ENCODE results near the gene MAGI2. TPM values are rescaled to one million over a fixed set of nuclear protein-coding genes. Genes with fewer than 3 reads are reported as not detected.
"Not testable (repeated sequence)": the region's sequence is repeated elsewhere in the genome, so short reads cannot be mapped to it uniquely, and the experiment has no call there.

MAGI2 gene
- total RNA-seq, 1 donor from 2014 or later, result 0.38 TPM

DNA sequence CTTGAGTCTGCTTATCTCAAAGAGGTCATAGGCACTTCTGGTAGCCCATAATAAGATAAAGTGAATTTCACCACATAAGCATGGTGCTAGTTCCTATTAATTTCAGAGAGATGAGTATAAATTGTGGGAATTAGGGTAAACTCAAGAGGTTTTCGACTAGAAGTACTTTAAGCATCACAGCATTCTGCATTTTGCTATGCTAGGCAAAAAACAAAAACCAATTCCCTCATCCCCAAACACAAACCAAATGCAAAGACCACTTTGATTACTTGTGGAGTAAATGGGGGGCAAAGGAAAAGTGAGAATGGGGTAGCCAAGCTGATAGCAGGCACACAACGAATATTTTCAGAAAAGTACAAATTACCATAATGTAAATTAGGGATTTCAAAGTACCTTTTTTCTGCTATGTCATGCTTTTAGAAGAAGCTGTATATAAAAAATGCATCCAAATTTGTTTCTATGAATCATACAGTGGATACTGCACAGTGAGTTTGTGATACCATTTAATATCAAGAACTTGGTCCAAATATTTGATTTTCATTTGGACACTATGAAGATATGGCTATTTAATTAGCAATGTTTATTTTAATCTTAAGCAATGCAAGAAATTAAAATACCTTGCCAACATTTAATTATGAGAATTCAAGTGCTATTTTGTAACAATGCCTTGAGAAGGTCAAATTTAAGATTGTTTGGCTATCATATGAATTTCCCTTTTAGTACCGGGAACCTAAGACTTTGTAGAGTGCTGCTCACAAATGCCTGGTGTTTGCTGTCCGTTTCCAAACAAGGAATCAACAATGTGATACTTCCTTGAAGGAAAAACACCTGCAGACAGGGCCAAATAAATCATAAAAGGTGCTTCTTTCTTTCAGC, 1199.4 kb downstream of the MAGI2 start:
- Mint-ChIP-seq H3K4me1 (no peaks in the 10 kb centered on the region), H3K9me3 (peaks cover 2% of the 10 kb centered on the region), H3K4me3 (no peak overlapping the region), H3K27me3 (no peaks in the 10 kb centered on the region), H3K27ac (no peak overlapping the region), H3K36me3 (ENCODE audit: low read depth) (no peaks in the 10 kb centered on the region)
- intact Hi-C loops (cut with micrococcal nuclease), result no loop called here
- TF ChIP-seq, protein P1, sequence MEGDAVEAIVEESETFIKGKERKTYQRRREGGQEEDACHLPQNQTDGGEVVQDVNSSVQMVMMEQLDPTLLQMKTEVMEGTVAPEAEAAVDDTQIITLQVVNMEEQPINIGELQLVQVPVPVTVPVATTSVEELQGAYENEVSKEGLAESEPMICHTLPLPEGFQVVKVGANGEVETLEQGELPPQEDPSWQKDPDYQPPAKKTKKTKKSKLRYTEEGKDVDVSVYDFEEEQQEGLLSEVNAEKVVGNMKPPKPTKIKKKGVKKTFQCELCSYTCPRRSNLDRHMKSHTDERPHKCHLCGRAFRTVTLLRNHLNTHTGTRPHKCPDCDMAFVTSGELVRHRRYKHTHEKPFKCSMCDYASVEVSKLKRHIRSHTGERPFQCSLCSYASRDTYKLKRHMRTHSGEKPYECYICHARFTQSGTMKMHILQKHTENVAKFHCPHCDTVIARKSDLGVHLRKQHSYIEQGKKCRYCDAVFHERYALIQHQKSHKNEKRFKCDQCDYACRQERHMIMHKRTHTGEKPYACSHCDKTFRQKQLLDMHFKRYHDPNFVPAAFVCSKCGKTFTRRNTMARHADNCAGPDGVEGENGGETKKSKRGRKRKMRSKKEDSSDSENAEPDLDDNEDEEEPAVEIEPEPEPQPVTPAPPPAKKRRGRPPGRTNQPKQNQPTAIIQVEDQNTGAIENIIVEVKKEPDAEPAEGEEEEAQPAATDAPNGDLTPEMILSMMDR (IDR thresholded peaks at IDR 0.05), result no peak
- DNase-seq (no peak), ATAC-seq (ENCODE audit: low read depth) (no peak)
- CTCF ChIA-PET, result no interaction called here
- POLR2A ChIA-PET, result no interaction called here

DNA sequence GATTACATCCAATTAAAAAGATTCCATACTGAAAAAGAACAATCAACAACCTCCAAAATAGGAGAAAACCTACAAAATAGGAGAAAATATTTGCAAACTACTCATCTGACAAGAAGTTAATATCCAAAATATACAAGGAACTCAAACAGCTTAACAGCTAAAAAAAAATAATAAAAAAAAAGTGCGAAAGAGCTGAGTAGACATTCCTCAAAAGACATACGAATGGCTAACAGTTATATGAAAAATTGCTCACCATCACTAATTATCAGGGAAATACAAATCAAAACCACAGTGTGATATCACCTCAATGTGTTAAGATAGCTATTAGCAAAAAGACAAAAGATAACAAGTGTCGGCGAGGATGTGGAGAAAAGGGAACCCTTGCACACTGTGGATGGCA, 1204.6 kb downstream of the MAGI2 start:
- CTCF ChIA-PET, result no interaction called here
- intact Hi-C loops (cut with micrococcal nuclease), result no loop called here
- Mint-ChIP-seq H3K9me3 (peaks cover 15% of the 10 kb centered on the region), H3K4me3 (no peak overlapping the region), H3K27ac (no peak overlapping the region), H3K27me3 (no peaks in the 10 kb centered on the region), H3K4me1 (no peaks in the 10 kb centered on the region), H3K36me3 (ENCODE audit: low read depth) (no peaks in the 10 kb centered on the region)
- TF ChIP-seq, protein P1 (IDR thresholded peaks at IDR 0.05), result no peak
- POLR2A ChIA-PET, result no interaction called here
- no peak for DNase-seq
- ATAC-seq (ENCODE audit: low read depth), result no peak

DNA sequence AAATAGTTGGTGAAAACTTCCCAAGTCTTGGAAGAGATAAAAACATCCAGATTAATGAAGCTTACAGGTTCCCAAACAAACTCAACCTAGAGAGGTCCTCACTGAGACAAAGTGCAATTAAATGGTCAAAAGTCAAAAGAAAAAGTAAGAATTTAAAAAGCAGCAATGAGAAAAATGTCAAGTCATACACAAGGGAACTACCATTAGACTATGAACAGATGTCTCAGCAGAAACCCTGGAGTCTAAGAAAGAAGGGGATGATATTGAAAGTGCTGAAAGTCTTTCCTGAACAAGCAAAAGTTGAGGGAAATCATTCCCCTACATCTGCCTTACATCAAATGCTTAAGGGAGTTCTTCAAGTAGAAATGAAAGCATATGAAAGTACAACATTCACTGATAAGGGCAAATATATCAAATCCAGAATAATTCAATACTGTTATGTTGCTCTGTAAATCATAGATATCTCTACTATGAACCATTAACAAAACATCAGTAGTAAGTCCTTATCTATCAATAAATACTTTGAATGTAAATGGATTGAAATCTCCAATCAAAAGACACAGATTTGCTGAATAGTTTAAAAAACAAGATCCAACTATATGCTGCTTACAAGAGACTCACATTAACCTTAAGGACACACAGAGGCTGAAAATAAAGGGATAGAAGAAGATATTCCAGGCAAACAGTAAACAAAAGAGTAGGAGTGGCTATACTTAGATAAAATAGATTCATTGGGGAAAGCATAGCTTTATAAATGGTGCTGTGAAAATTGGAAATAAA, 1205.4 kb downstream of the MAGI2 start:
- ChIA-PET CTCF (no interaction called here), POLR2A (no interaction called here)
- H3K27me3 Mint-ChIP-seq, result no peaks in the 10 kb centered on the region
- ATAC-seq (ENCODE audit: low read depth), result no peak
- H3K4me1 Mint-ChIP-seq, result no peaks in the 10 kb centered on the region
- peaks cover 15% of the 10 kb centered on the region for H3K9me3 Mint-ChIP-seq
- TF ChIP-seq, protein P1 (IDR thresholded peaks at IDR 0.05), result no peak
- H3K27ac Mint-ChIP-seq, result no peak overlapping the region
- intact Hi-C loops (cut with micrococcal nuclease), result no loop called here
- no peaks in the 10 kb centered on the region for H3K36me3 Mint-ChIP-seq (ENCODE audit: low read depth)
- H3K4me3 Mint-ChIP-seq, result no peak overlapping the region
- no peak for DNase-seq

DNA sequence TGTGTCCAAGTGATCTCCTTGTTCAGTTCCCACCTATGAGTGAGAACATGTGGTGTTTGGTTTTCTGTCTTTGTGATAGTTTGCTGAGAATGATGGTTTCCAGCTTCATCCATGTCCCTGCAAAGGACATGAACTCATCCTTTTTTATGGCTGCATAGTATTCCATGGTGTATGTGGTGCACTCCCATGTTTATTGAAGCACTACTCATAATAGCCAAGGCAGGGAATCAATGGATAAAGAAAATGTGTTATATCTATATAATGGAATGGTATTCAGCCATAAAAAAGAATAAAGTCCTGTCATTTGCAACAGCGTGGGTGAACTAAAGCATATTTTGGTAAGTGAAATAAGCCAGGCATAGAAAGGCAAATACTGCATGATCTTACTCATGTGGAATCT, 1213.3 kb downstream of the MAGI2 start:
- CTCF ChIA-PET; H3K4me1 Mint-ChIP-seq; H3K4me3 Mint-ChIP-seq; H3K9me3 Mint-ChIP-seq; H3K27ac Mint-ChIP-seq; ATAC-seq (ENCODE audit: low read depth); H3K36me3 Mint-ChIP-seq (ENCODE audit: low read depth); POLR2A ChIA-PET; H3K27me3 Mint-ChIP-seq; intact Hi-C loops (cut with micrococcal nuclease); DNase-seq: not testable (repeated sequence)

DNA sequence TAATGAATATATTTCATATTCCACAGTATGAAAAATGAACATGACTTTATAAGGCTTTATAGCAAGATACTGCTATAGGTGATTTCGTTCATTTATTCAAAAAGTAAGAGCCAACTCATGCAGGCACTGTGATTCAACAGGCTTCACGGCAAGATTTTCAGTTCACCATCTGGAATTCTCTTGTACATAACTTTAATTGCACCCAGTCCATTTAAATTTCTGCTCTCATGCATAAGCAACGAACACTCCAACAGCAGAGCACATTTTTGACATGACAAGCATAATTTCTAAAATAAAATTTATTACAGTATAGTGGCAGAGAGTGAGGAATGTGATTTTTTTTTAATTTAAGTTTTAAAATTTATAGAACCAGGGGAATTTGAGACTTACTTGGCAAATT, 1218.8 kb downstream of the MAGI2 start:
- H3K9me3 Mint-ChIP-seq, result peaks cover 9% of the 10 kb centered on the region
- no peak overlapping the region for H3K27ac Mint-ChIP-seq
- TF ChIP-seq, protein P1 (IDR thresholded peaks at IDR 0.05), result no peak
- DNase-seq, result no peak
- no peak overlapping the region for H3K4me3 Mint-ChIP-seq
- no peaks in the 10 kb centered on the region for H3K4me1 Mint-ChIP-seq
- no peaks in the 10 kb centered on the region for H3K27me3 Mint-ChIP-seq
- ChIA-PET CTCF (no interaction called here), POLR2A (no interaction called here)
- ATAC-seq (ENCODE audit: low read depth), result no peak
- no peaks in the 10 kb centered on the region for H3K36me3 Mint-ChIP-seq (ENCODE audit: low read depth)
- intact Hi-C loops (cut with micrococcal nuclease), result no loop called here

Measured in activated B cell treated with CpG ODN at 0.5 μM for 24 hours (primary cell).